Neural progenitor cell (in vitro differentiated cells): ENCODE measurements around the gene PPIC. TPM values are rescaled to one million over a fixed set of nuclear protein-coding genes. Genes with fewer than 3 reads are reported as not detected.

Experiments
- DNase-seq: peaks from one replicate; pipeline ENCODE4 v3.0.0-alpha.2; 2016; ENCODE audit warnings: low spot score
- H2AFZ ChIP-seq: fragments of 200-600 bp; sonication (generic); replicated peaks from 2 replicates; pipeline ENCODE4 v1.6.1; 2016; ENCODE audit warnings: antibody characterized with exemption
- H3F3A ChIP-seq: fragments of 200-600 bp; sonication (generic); 2 replicates; pipeline ENCODE4 v1.6.1; 2016; ENCODE audit warnings: antibody characterized with exemption, low read depth
- H3K27ac ChIP-seq: fragments of 200-600 bp; sonication (generic); 2 replicates; pipeline ENCODE4 v1.5.1; 2016; ENCODE audit warnings: mild to moderate bottlenecking
- H3K27me3 ChIP-seq: fragments of 200-600 bp; sonication (generic); 2 replicates; pipeline ENCODE4 v1.6.1; 2016; ENCODE audit warnings: mild to moderate bottlenecking, moderate library complexity
- H3K36me3 ChIP-seq: fragments of 200-600 bp; sonication (generic); 2 replicates; pipeline ENCODE4 v1.5.1; 2016
- H3K4me1 ChIP-seq: fragments of 200-600 bp; sonication (generic); 2 replicates; pipeline ENCODE4 v1.6.1; 2016; ENCODE audit warnings: mixed run types
- H3K4me2 ChIP-seq: fragments of 200-600 bp; sonication (generic); 2 replicates; pipeline ENCODE4 v1.6.1; 2016
- H3K4me3 ChIP-seq: fragments of 200-600 bp; sonication (generic); 2 replicates; pipeline ENCODE4 v1.5.1; 2016
- H3K79me2 ChIP-seq: fragments of 200-600 bp; sonication (generic); 2 replicates; pipeline ENCODE4 v1.6.1; 2016; ENCODE audit warnings: low read depth
- H3K9ac ChIP-seq: fragments of 200-600 bp; sonication (generic); 2 replicates; pipeline ENCODE4 v1.6.1; 2016
- H3K9me3 ChIP-seq: fragments of 200-600 bp; sonication (generic); 2 replicates; pipeline ENCODE4 v1.5.1; 2016; ENCODE audit warnings: low read depth
- H4K20me1 ChIP-seq: fragments of 200-600 bp; sonication (generic); 2 replicates; pipeline ENCODE4 v1.6.1; 2016; ENCODE audit warnings: low read depth
- H3K27ac Mint-ChIP-seq: 3 replicates; pipeline ENCODE4 v1.8.0; 2021; ENCODE audit warnings: mixed read lengths
- H3K27me3 Mint-ChIP-seq: 2 replicates; pipeline ENCODE4 v1.8.0; 2022; ENCODE audit warnings: low read depth, mild to moderate bottlenecking, inconsistent platforms, moderate library complexity, mixed read lengths; ENCODE audit not compliant: insufficient read depth
- H3K36me3 Mint-ChIP-seq: 3 replicates; pipeline ENCODE4 v1.8.0; 2021; ENCODE audit warnings: mixed read lengths
- H3K4me1 Mint-ChIP-seq: 3 replicates; pipeline ENCODE4 v1.8.0; 2021; ENCODE audit warnings: mixed read lengths
- H3K4me3 Mint-ChIP-seq: 3 replicates; pipeline ENCODE4 v1.8.0; 2021; ENCODE audit warnings: mild to moderate bottlenecking, moderate library complexity, mixed read lengths
- H3K9me3 Mint-ChIP-seq: 3 replicates; pipeline ENCODE4 v1.8.0; 2020; ENCODE audit warnings: mixed read lengths
- CTCF ChIP-seq: fragments of 200-600 bp; sonication (generic); IDR thresholded peaks from 2 replicates; pipeline ENCODE4 v1.5.1; 2017; ENCODE audit warnings: antibody characterized with exemption, mild to moderate bottlenecking
- EZH2 ChIP-seq: fragments of 200-600 bp; sonication (generic); IDR thresholded peaks from 2 replicates; pipeline ENCODE4 v1.6.1; 2017; ENCODE audit warnings: antibody characterized with exemption, mild to moderate bottlenecking, moderate library complexity
- EZH2phosphoT487 ChIP-seq: fragments of 200-600 bp; sonication (generic); IDR thresholded peaks from 2 replicates; pipeline ENCODE4 v1.6.1; 2017; ENCODE audit warnings: antibody characterized with exemption
- total RNA-seq: library from RNA; depleted of rRNA; stranded (reverse); fragments of >200 nt; gene quantifications from 2 replicates; pipeline ENCODE4 v1.2.3, GENCODE V29; 2015; ENCODE audit warnings: low replicate concordance

PPIC gene
- total RNA-seq, 1 donor from 2014 or later, result not detected

- H3K4me2 ChIP-seq, result no peak overlapping the region
- TF ChIP-seq CTCF (no peak), EZH2phosphoT487 (no peak), EZH2 (no peak)
- no peak overlapping the region for H3K4me3 Mint-ChIP-seq
- DNase-seq, result no peak
- no peaks in the 10 kb centered on the region for H3K79me2 ChIP-seq
- H3K9me3 Mint-ChIP-seq, result peaks cover 2% of the 10 kb centered on the region
- H3K4me3 ChIP-seq, result no peak overlapping the region
- H4K20me1 ChIP-seq, result no peaks in the 10 kb centered on the region
- H3K27ac Mint-ChIP-seq, result no peak overlapping the region
- H2AFZ ChIP-seq, result no peak overlapping the region
- no peaks in the 10 kb centered on the region for H3K4me1 ChIP-seq
- H3K27me3 ChIP-seq, result no peaks in the 10 kb centered on the region
- no peaks in the 10 kb centered on the region for H3K36me3 ChIP-seq
- no peaks in the 10 kb centered on the region for H3F3A ChIP-seq
- no peaks in the 10 kb centered on the region for H3K27me3 Mint-ChIP-seq
- H3K9me3 ChIP-seq, result no peaks in the 10 kb centered on the region
- H3K4me1 Mint-ChIP-seq, result peaks cover 6% of the 10 kb centered on the region
- H3K27ac ChIP-seq, result no peak overlapping the region
- peaks cover 2% of the 10 kb centered on the region for H3K36me3 Mint-ChIP-seq
- no peak overlapping the region for H3K9ac ChIP-seq
Observed at GRCh38 chr5:123012321-123012720, 24.2 kb downstream of the PPIC start.

GRCh38 chr5:123007754-123008153 is 28.8 kb downstream of the PPIC start:
- Histone ChIP-seq H3K27me3 (no peaks in the 10 kb centered on the region), H3K27ac (no peak overlapping the region), H3K4me1 (no peaks in the 10 kb centered on the region), H2AFZ (no peak overlapping the region), H3K9ac (no peak overlapping the region), H4K20me1 (no peaks in the 10 kb centered on the region), H3K9me3 (no peaks in the 10 kb centered on the region), H3K4me3 (no peak overlapping the region), H3K36me3 (no peaks in the 10 kb centered on the region), H3K4me2 (no peak overlapping the region), H3K79me2 (no peaks in the 10 kb centered on the region), H3F3A (no peaks in the 10 kb centered on the region)
- H3K27ac Mint-ChIP-seq, result no peak overlapping the region
- peaks cover under 1% of the 10 kb centered on the region for H3K27me3 Mint-ChIP-seq
- peaks cover 4% of the 10 kb centered on the region for H3K36me3 Mint-ChIP-seq
- no peak overlapping the region for H3K4me3 Mint-ChIP-seq
- TF ChIP-seq EZH2phosphoT487 (no peak), CTCF (no peak), EZH2 (no peak)
- DNase-seq, result no peak
- H3K4me1 Mint-ChIP-seq, result peaks cover 8% of the 10 kb centered on the region
- no peaks in the 10 kb centered on the region for H3K9me3 Mint-ChIP-seq

- Mint-ChIP-seq H3K36me3 (peaks cover 4% of the 10 kb centered on the region), H3K4me1 (peaks cover 8% of the 10 kb centered on the region), H3K9me3 (no peaks in the 10 kb centered on the region), H3K27ac (no peak overlapping the region), H3K4me3 (no peak overlapping the region), H3K27me3 (peaks cover 2% of the 10 kb centered on the region)
- H3K27me3 ChIP-seq, result no peaks in the 10 kb centered on the region
- no peaks in the 10 kb centered on the region for H3K4me1 ChIP-seq
- no peaks in the 10 kb centered on the region for H3K36me3 ChIP-seq
- no peak overlapping the region for H3K4me3 ChIP-seq
- H3K27ac ChIP-seq, result no peak overlapping the region
- H4K20me1 ChIP-seq, result no peaks in the 10 kb centered on the region
- no peaks in the 10 kb centered on the region for H3K79me2 ChIP-seq
- TF ChIP-seq EZH2 (no peak), EZH2phosphoT487 (no peak), CTCF (no peak)
- H3F3A ChIP-seq, result no peaks in the 10 kb centered on the region
- H3K9me3 ChIP-seq, result no peaks in the 10 kb centered on the region
- H3K9ac ChIP-seq, result no peak overlapping the region
- peak; percentile 15 for DNase-seq
- no peak overlapping the region for H3K4me2 ChIP-seq
- H2AFZ ChIP-seq, result no peak overlapping the region
Observed at GRCh38 chr5:123007182-123007581, 29.3 kb downstream of the PPIC start.
